Left ventricle myocardium inferior (tissue), 1 donor: Measurements from ENCODE around the gene ATXN1. TPM values are rescaled to one million over a fixed set of nuclear protein-coding genes. Genes with fewer than 3 reads are reported as not detected.

ENCODE experiments used
- DNase-seq: peaks from one replicate; pipeline ENCODE4 v3.0.0-alpha.2; 2020
- H3K27ac ChIP-seq: fragments of 200-600 bp; replicated peaks from 2 replicates; pipeline ENCODE4 v1.8.0; 2021
- H3K27me3 ChIP-seq: fragments of 200-600 bp; 2 replicates; pipeline ENCODE4 v1.8.0; 2021; ENCODE audit warnings: low read depth
- H3K36me3 ChIP-seq: fragments of 200-600 bp; 2 replicates; pipeline ENCODE4 v1.8.0; 2021
- H3K4me1 ChIP-seq: fragments of 200-600 bp; 2 replicates; pipeline ENCODE4 v1.8.0; 2021
- H3K4me3 ChIP-seq: fragments of 200-600 bp; 2 replicates; pipeline ENCODE4 v1.8.0; 2021; ENCODE audit warnings: mild to moderate bottlenecking, moderate library complexity
- H3K9me3 ChIP-seq: fragments of 200-600 bp; replicated peaks from 2 replicates; pipeline ENCODE4 v1.8.0; 2021
- CTCF ChIP-seq: fragments of 200-600 bp; IDR thresholded peaks from 2 replicates; pipeline ENCODE4 v1.8.0; 2021; ENCODE audit warnings: antibody characterized with exemption, mild to moderate bottlenecking, borderline replicate concordance
- intact Hi-C: fragments of 100-400 bp; cut with micrococcal nuclease; formaldehyde crosslinking; loops from one replicate; pipeline ENCODE4 v1.11.0; 2022
- total RNA-seq: library from RNA; stranded (reverse); fragmentation: NEBNext Ultra II Directional; extraction: Animal tissue kit (Norgen Biotek cat#: 25700); gene quantifications from one replicate; pipeline ENCODE4 v1.2.1, GENCODE V29; 2021
- donor health status: DM: no; HTN: yes; CAD: no; lungs with severe emphysema.

The ATXN1 gene
- total RNA-seq, 1 donor from 2014 or later, result 41.5 TPM

DNA sequence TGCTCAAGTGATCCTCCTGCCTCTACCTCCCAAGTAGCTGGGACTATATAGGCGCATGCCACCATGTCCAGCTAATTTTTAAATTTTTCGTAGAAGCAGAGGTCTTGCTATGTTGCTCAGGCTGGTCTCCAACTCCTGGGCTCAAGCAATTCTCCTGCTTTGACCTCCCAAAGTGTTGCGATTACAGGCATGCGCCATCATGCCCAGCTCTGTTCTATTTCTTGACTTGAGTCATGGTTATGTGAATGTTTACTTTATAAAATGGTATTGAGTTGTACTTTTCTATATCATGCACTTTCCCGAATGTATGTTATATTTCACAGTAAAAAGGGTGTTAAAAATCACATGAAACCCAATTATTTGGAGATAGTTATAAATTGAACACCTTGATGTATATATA, 17.3 kb upstream of the ATXN1 start:
- Histone ChIP-seq H3K9me3 (no peaks in the 10 kb centered on the region), H3K27ac (no peak overlapping the region), H3K36me3 (no peaks in the 10 kb centered on the region), H3K4me1 (peaks cover 22% of the 10 kb centered on the region), H3K27me3 (no peaks in the 10 kb centered on the region), H3K4me3 (no peak overlapping the region)
- TF ChIP-seq CTCF, result no peak
- intact Hi-C loops, result no loop called here
- no peak for DNase-seq

DNA sequence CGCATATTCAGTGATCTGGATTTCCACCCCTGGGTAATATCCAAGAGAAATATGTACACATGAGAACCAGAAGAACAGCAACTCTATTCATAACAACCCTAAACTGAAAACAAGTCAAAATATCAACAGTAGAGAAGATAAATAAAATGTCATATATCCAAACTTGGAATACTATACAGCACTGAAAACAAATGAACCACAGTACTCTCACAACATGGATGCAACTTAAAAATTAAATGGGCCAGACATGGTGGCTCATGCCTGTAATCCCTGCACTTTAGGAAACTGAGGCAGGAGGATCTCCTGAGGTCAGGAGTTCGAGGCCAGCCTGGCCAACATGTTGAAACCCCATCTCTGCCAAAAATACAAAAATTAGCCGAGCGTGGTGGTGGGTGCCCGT, 16.5 kb upstream of the ATXN1 start:
- no peaks in the 10 kb centered on the region for H3K27me3 ChIP-seq
- H3K4me3 ChIP-seq, result no peak overlapping the region
- intact Hi-C loops, result no loop called here
- peaks cover 22% of the 10 kb centered on the region for H3K4me1 ChIP-seq
- no peak for TF ChIP-seq CTCF
- no peaks in the 10 kb centered on the region for H3K36me3 ChIP-seq
- H3K9me3 ChIP-seq, result no peaks in the 10 kb centered on the region
- H3K27ac ChIP-seq, result no peak overlapping the region
- no peak for DNase-seq

GRCh38 chr6:16776394-16777017, 15.2 kb upstream of the ATXN1 start:
- DNase-seq, result no peak
- TF ChIP-seq CTCF, result peak; percentile 26
- intact Hi-C loops, result no loop called here

DNA sequence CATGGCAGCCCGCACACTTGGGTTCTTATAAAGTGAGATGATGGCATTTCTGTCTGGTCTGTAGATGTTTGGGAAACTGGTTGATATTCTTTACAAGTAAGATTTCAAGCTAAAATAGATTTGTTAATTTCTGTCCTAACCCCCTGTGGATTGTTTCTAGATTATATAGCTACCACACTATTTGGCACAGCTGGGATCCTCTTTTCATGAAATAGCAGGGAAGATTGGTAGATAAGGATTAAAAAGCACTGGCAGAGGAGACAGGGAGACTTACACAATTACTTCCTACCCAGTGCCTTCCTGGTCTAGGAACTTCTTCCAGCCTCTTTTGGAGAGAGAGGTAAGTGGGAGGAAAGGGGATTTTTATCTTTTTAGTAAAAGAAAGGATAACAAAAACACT, 13.2 kb upstream of the ATXN1 start:
- no peak for TF ChIP-seq CTCF
- Histone ChIP-seq H3K4me1 (peaks cover 22% of the 10 kb centered on the region), H3K36me3 (no peaks in the 10 kb centered on the region), H3K4me3 (no peak overlapping the region), H3K27ac (no peak overlapping the region), H3K27me3 (no peaks in the 10 kb centered on the region), H3K9me3 (no peaks in the 10 kb centered on the region)
- intact Hi-C loops, result no loop called here
- DNase-seq, result no peak

More at GRCh38 chr6:16776394-16777017, 15.2 kb upstream of the ATXN1 start:
- H3K36me3 ChIP-seq, result no peaks in the 10 kb centered on the region
- H3K27me3 ChIP-seq, result no peaks in the 10 kb centered on the region
- no peak overlapping the region for H3K4me3 ChIP-seq
- H3K9me3 ChIP-seq, result no peaks in the 10 kb centered on the region
- no peak overlapping the region for H3K27ac ChIP-seq
- peaks cover 12% of the 10 kb centered on the region for H3K4me1 ChIP-seq

DNA sequence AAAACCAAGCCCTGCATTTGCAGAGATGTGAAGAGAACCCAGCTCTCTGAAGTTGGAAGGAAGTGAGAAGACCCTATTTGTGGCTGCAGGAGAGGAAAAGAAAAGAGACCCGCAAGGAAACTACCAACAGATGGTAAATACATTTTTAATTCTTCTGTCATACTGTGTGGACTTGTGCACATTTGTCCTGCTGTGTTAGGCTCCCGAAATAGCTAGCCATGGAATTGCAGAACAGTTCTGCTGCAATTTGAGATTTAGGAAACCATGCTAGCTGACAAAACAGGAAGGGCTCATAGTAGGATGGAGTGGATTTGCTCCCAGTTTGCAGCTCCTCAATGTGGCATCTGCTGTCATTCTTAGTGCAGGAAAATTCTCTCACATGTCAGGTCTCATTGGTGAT, 12.1 kb upstream of the ATXN1 start:
- intact Hi-C loops, result no loop called here
- no peak for DNase-seq

More for the DNA sequence above, 12.1 kb upstream of the ATXN1 start:
- TF ChIP-seq CTCF, result no peak
- Histone ChIP-seq H3K27ac (no peak overlapping the region), H3K36me3 (no peaks in the 10 kb centered on the region), H3K9me3 (no peaks in the 10 kb centered on the region), H3K4me1 (peaks cover 33% of the 10 kb centered on the region), H3K4me3 (no peak overlapping the region), H3K27me3 (no peaks in the 10 kb centered on the region)
